HEK293T (cell line): ENCODE measurements around the gene PERP.

Experiments used
- ARNT ChIP-seq: fragments of 450-650 bp; IDR thresholded peaks from 2 replicates; pipeline ENCODE4 v1.6.1; 2017; ENCODE audit warnings: mild to moderate bottlenecking
- BHLHE40 ChIP-seq: fragments of 450-650 bp; IDR thresholded peaks from 2 replicates; pipeline ENCODE4 v1.6.1; 2016; ENCODE audit warnings: mild to moderate bottlenecking, moderate library complexity, borderline replicate concordance
- ELF4 ChIP-seq: fragments of 450-650 bp; IDR thresholded peaks from 2 replicates; pipeline ENCODE4 v1.6.1; 2017; ENCODE audit warnings: antibody characterized with exemption
- FOXA1 ChIP-seq: fragments of 450-650 bp; IDR thresholded peaks from 2 replicates; pipeline ENCODE4 v1.6.1; 2016; ENCODE audit warnings: mild to moderate bottlenecking
- FOXK2 ChIP-seq: fragments of 450-650 bp; IDR thresholded peaks from 2 replicates; pipeline ENCODE4 v1.6.1; 2016; ENCODE audit warnings: mild to moderate bottlenecking
- FOXM1 ChIP-seq: fragments of 450-650 bp; IDR thresholded peaks from 2 replicates; pipeline ENCODE4 v1.6.1; 2017; ENCODE audit warnings: mild to moderate bottlenecking, borderline replicate concordance
- HDGF ChIP-seq: fragments of 450-650 bp; IDR thresholded peaks from 2 replicates; pipeline ENCODE4 v1.6.1; 2017; ENCODE audit warnings: antibody characterized with exemption, borderline replicate concordance
- L3MBTL2 ChIP-seq: fragments of 450-650 bp; conservative IDR thresholded peaks from 2 replicates; pipeline ENCODE4 v1.6.1; 2016; ENCODE audit warnings: mild to moderate bottlenecking
- LEF1 ChIP-seq: fragments of 450-650 bp; IDR thresholded peaks from 2 replicates; pipeline ENCODE4 v1.6.1; 2017; ENCODE audit warnings: mild to moderate bottlenecking, borderline replicate concordance
- NFRKB ChIP-seq: fragments of 450-650 bp; IDR thresholded peaks from 2 replicates; pipeline ENCODE4 v1.6.1; 2016; ENCODE audit warnings: mild to moderate bottlenecking, moderate library complexity
- SP1 ChIP-seq: fragments of 450-650 bp; IDR thresholded peaks from 2 replicates; pipeline ENCODE4 v1.6.1; 2017
- SUZ12 ChIP-seq: fragments of 450-650 bp; IDR thresholded peaks from 2 replicates; pipeline ENCODE4 v1.6.1; 2016; ENCODE audit warnings: mild to moderate bottlenecking
- TARDBP ChIP-seq: fragments of 450-650 bp; IDR thresholded peaks from 2 replicates; pipeline ENCODE4 v1.6.1; 2016
- ZNF384 ChIP-seq: fragments of 450-650 bp; IDR thresholded peaks from 2 replicates; pipeline ENCODE4 v1.6.1; 2016

DNA sequence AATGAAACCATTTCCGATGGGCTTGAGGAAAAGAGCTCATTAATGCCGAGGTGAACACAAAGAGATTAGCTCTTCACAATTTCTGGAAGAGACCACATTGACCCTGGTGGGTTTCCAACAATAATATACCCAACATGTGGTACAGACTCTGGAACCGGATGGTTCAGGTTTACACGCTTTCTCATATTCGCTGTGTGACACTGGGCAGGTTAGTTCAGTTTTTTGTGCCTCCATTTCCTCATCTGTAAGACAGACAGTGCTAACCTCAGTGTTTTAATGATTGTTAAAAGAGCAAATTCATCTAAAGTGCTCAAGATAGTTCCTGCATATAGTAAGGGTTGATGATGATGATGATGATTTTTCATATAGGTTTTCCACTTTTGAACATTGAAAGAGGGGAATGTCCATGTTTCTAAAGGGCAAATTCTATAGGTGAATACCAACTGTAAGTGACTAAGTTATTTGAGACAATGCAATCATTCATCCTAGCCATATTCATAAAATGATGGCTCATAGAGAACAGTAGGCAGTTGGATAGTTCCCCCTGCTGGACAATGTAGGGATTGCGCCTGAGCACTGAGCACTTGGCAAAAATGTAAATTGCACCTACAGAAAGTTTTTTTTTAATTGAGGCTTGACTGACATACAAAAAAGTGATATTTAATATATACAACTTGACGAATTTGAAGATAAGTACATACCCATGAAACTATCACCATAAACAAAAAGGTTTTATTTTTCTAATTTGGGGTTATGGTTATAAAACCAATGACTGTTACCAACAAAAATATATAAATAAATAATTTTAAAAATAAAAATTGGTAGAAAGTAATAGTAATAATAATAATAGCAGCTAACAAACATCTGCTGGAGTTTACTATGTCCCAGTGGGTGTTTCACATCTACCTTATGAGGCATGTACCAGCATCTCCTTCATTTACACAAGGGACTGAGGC is 2.1 kb upstream of the PERP start:
- TF ChIP-seq TARDBP (no peak), NFRKB (no peak), HDGF (no peak), L3MBTL2 (no peak), FOXA1 (no peak), ARNT (no peak), SUZ12 (no peak), SP1 (no peak), FOXM1 (no peak), BHLHE40 (no peak), ELF4 (no peak), FOXK2 (no peak), ZNF384 (0 out of 2 replicates have a peak, but pooled peaks have one; percentile 24), LEF1 (no peak)
